ENCODE measurements around the gene SSX4. TPM values are rescaled to one million over a fixed set of nuclear protein-coding genes. Genes with fewer than 3 reads are reported as not detected.
"Not testable (repeated sequence)": the region's sequence is repeated elsewhere in the genome, so short reads cannot be mapped to it uniquely, and the experiment has no call there.

Gene SSX4
- polyA plus RNA-seq, 3 donors = not detected

- H3K9me3 Mint-ChIP-seq; H3K9ac ChIP-seq (ENCODE audit: insufficient read depth, low read length, poor library complexity, severe bottlenecking); H3K27me3 ChIP-seq (ENCODE audit: control insufficient read depth in 2 of 2, insufficient read depth in 2 of 2, low read length in 2 of 2); H3K79me2 ChIP-seq (ENCODE audit: insufficient read depth, low read length); H3K27ac ChIP-seq (ENCODE audit: low read depth in 1 of 2, low read length in 2 of 2); H2AFZ ChIP-seq (ENCODE audit: insufficient read depth, low read depth, low read length, poor library complexity, severe bottlenecking); H3K9me3 ChIP-seq (replicated peaks in 1 of 2; ENCODE audit: control insufficient read depth in 1 of 2, insufficient read depth in 1 of 2, low read length in 2 of 2); H3K36me3 Mint-ChIP-seq; H3K27ac Mint-ChIP-seq; intact Hi-C loops (cut with micrococcal nuclease); H3K27me3 Mint-ChIP-seq (ENCODE audit: low read depth in 3 of 3); H3K4me1 Mint-ChIP-seq; H3K4me3 Mint-ChIP-seq; H4K20me1 ChIP-seq (ENCODE audit: insufficient read depth, low read length); DNase-seq; H3K36me3 ChIP-seq (replicated peaks in 1 of 2; ENCODE audit: control insufficient read depth in 1 of 2, insufficient read depth in 2 of 2, low read length in 2 of 2); H3K4me3 ChIP-seq (replicated peaks in 1 of 3; ENCODE audit: low read depth in 2 of 3, low read length in 3 of 3); H3K4me1 ChIP-seq (ENCODE audit: control insufficient read depth in 1 of 2, insufficient read depth in 2 of 2, low read length in 2 of 2); H3K4me2 ChIP-seq (replicated peaks; ENCODE audit: extremely low read depth, low read length, poor library complexity, severe bottlenecking): not testable (repeated sequence)
- no CpG with 5 or more reads among the region's 2 CpGs for WGBS (ENCODE audit: insufficient coverage)
These were observed 13.6 kb downstream of the SSX4 start for GRCh38 chrX:48396931-48397330.

GRCh38 chrX:48397825-48398224, 14.5 kb downstream of the SSX4 start:
- H3K4me1 Mint-ChIP-seq; H3K36me3 ChIP-seq (replicated peaks in 1 of 2; ENCODE audit: control insufficient read depth in 1 of 2, insufficient read depth in 2 of 2, low read length in 2 of 2); H3K4me2 ChIP-seq (replicated peaks; ENCODE audit: extremely low read depth, low read length, poor library complexity, severe bottlenecking); H3K9ac ChIP-seq (ENCODE audit: insufficient read depth, low read length, poor library complexity, severe bottlenecking); H3K27ac Mint-ChIP-seq; H3K4me3 Mint-ChIP-seq; H3K4me1 ChIP-seq (ENCODE audit: control insufficient read depth in 1 of 2, insufficient read depth in 2 of 2, low read length in 2 of 2); H3K27me3 ChIP-seq (ENCODE audit: control insufficient read depth in 2 of 2, insufficient read depth in 2 of 2, low read length in 2 of 2); H3K4me3 ChIP-seq (replicated peaks in 1 of 3; ENCODE audit: low read depth in 2 of 3, low read length in 3 of 3); H3K27me3 Mint-ChIP-seq (ENCODE audit: low read depth in 3 of 3); DNase-seq; H3K36me3 Mint-ChIP-seq; H3K9me3 Mint-ChIP-seq; H4K20me1 ChIP-seq (ENCODE audit: insufficient read depth, low read length); H3K79me2 ChIP-seq (ENCODE audit: insufficient read depth, low read length); H2AFZ ChIP-seq (ENCODE audit: insufficient read depth, low read depth, low read length, poor library complexity, severe bottlenecking); H3K9me3 ChIP-seq (replicated peaks in 1 of 2; ENCODE audit: control insufficient read depth in 1 of 2, insufficient read depth in 1 of 2, low read length in 2 of 2); H3K27ac ChIP-seq (ENCODE audit: low read depth in 1 of 2, low read length in 2 of 2); intact Hi-C loops (cut with micrococcal nuclease): not testable (repeated sequence)
- no CpG with 5 or more reads among the region's 1 CpG for WGBS (ENCODE audit: insufficient coverage)

DNA sequence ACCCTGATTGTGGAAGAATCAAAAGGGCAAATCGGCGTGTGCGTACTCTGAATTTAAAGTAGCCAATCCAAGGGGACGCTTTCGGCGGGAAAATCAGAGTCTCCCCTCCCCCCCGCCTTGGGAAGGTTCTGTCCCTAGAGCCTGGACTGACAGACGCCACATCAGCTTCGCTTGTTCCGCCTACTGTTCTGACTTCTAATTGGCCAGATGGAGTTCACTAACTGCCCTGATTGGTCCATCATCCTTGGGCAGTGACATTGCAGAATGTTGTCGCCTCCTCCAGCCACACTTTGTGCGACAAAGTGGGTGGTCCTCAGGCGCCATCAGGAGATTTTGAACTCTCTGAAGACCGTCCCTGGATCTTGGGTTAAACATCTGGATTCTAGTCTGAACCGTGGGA, 28.5 kb downstream of the SSX4 start, which contains the start of gene SSX4B:
Gene SSX4B, minus strand, starts transcription at position 101 of the 400 bp plus-strand sequence. CDS start 588 bp downstream, outside the sequence.
- H3K36me3 ChIP-seq (replicated peaks in 1 of 2; ENCODE audit: control insufficient read depth in 1 of 2, insufficient read depth in 2 of 2, low read length in 2 of 2); H3K9ac ChIP-seq (ENCODE audit: insufficient read depth, low read length, poor library complexity, severe bottlenecking); H3K4me2 ChIP-seq (replicated peaks; ENCODE audit: extremely low read depth, low read length, poor library complexity, severe bottlenecking); H3K27ac ChIP-seq (ENCODE audit: low read depth in 1 of 2, low read length in 2 of 2); H3K4me1 Mint-ChIP-seq; intact Hi-C loops (cut with micrococcal nuclease); H3K27me3 ChIP-seq (ENCODE audit: control insufficient read depth in 2 of 2, insufficient read depth in 2 of 2, low read length in 2 of 2); H3K27me3 Mint-ChIP-seq (ENCODE audit: low read depth in 3 of 3); H3K9me3 Mint-ChIP-seq; H3K36me3 Mint-ChIP-seq; H2AFZ ChIP-seq (ENCODE audit: insufficient read depth, low read depth, low read length, poor library complexity, severe bottlenecking); H3K27ac Mint-ChIP-seq; H3K4me3 Mint-ChIP-seq; H3K79me2 ChIP-seq (ENCODE audit: insufficient read depth, low read length); H4K20me1 ChIP-seq (ENCODE audit: insufficient read depth, low read length); DNase-seq; H3K4me1 ChIP-seq (ENCODE audit: control insufficient read depth in 1 of 2, insufficient read depth in 2 of 2, low read length in 2 of 2); H3K4me3 ChIP-seq (replicated peaks in 1 of 3; ENCODE audit: low read depth in 2 of 3, low read length in 3 of 3); H3K9me3 ChIP-seq (replicated peaks in 1 of 2; ENCODE audit: control insufficient read depth in 1 of 2, insufficient read depth in 1 of 2, low read length in 2 of 2): not testable (repeated sequence)
- WGBS (ENCODE audit: insufficient coverage) = no CpG with 5 or more reads among the region's 15 CpGs

DNA sequence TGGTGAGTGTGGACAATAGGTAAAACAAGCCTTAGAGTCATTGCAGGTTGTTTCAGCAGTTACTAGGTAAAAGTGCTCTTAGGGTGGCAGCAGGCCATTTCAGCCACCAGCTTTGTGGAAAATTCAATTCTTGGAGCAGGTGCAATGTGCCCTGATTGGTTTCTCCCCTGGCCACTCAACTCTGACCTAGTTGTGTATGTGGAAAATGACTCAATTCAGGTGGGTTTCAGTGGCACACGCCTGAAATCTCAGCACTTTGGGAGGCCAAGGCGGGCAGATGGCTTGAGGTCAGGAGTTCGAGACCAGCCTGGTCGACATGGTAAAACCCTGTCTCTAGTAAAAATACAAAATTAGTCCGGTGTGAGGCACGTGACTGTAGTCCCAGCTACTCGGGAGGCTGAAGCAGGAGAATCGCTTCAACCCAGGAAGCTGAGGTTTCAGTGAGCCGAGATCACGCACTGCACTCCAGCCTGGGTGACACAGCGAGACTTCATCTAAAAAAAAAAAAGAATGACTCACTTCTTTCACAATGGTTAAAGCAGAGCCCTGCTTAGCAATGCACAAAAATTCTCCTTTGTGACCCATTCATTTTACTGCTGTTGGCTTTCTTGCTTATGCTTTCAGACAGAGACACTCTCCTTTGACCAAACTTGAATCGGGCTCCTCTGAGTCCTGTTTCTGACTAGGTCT, 43.8 kb downstream of the SSX4 start:
- H4K20me1 ChIP-seq (ENCODE audit: insufficient read depth, low read length); H2AFZ ChIP-seq (ENCODE audit: insufficient read depth, low read depth, low read length, poor library complexity, severe bottlenecking); H3K79me2 ChIP-seq (ENCODE audit: insufficient read depth, low read length); intact Hi-C loops (cut with micrococcal nuclease); H3K4me1 Mint-ChIP-seq; H3K4me2 ChIP-seq (replicated peaks; ENCODE audit: extremely low read depth, low read length, poor library complexity, severe bottlenecking); H3K9me3 Mint-ChIP-seq; H3K9me3 ChIP-seq (replicated peaks in 1 of 2; ENCODE audit: control insufficient read depth in 1 of 2, insufficient read depth in 1 of 2, low read length in 2 of 2); H3K4me1 ChIP-seq (ENCODE audit: control insufficient read depth in 1 of 2, insufficient read depth in 2 of 2, low read length in 2 of 2); H3K9ac ChIP-seq (ENCODE audit: insufficient read depth, low read length, poor library complexity, severe bottlenecking); H3K36me3 ChIP-seq (replicated peaks in 1 of 2; ENCODE audit: control insufficient read depth in 1 of 2, insufficient read depth in 2 of 2, low read length in 2 of 2); H3K27ac Mint-ChIP-seq; DNase-seq; H3K27me3 Mint-ChIP-seq (ENCODE audit: low read depth in 3 of 3); H3K4me3 Mint-ChIP-seq; H3K4me3 ChIP-seq (replicated peaks in 1 of 3; ENCODE audit: low read depth in 2 of 3, low read length in 3 of 3); H3K36me3 Mint-ChIP-seq; H3K27ac ChIP-seq (ENCODE audit: low read depth in 1 of 2, low read length in 2 of 2); H3K27me3 ChIP-seq (ENCODE audit: control insufficient read depth in 2 of 2, insufficient read depth in 2 of 2, low read length in 2 of 2): not testable (repeated sequence)
- no CpG with 5 or more reads among the region's 12 CpGs for WGBS (ENCODE audit: insufficient coverage)
